Heart left ventricle (tissue), 16 donors: Measurements from ENCODE around the gene PLIN5. TPM values are rescaled to one million over a fixed set of nuclear protein-coding genes. Genes with fewer than 3 reads are reported as not detected.

ENCODE experiments used
- ATAC-seq, 4 donors: fragments of 200-7000 bp; cut with Tn5 transposase; one replicate each; pipeline ENCODE4 v1.9.1; 2020 to 2022; ENCODE audit warnings: moderate library complexity in 4 of 4, mild to moderate bottlenecking in 3 of 4, moderate number of reproducible peaks in 1 of 4
- DNase-seq, 5 donors: peaks; one replicate each; pipeline ENCODE4 v3.0.0-alpha.2; 2020
- H3K27ac ChIP-seq, 12 donors: fragments of 200-600 bp; sonication (generic) in 4 of 12; one replicate each; pipeline versions ENCODE4 v1.5.0 to v1.8.0; 2016 to 2022; ENCODE audit warnings: mild to moderate bottlenecking in 2 of 12
- H3K27me3 ChIP-seq, 9 donors: fragments of 200-600 bp; sonication (generic) in 2 of 9; one replicate each; pipeline versions ENCODE4 v1.5.1 to v1.8.0; 2016 to 2022; ENCODE audit warnings: mild to moderate bottlenecking in 3 of 9
- H3K36me3 ChIP-seq, 9 donors: fragments of 200-600 bp; sonication (generic) in 2 of 9; one replicate each; pipeline versions ENCODE4 v1.5.0 to v1.8.0; 2018 to 2022; ENCODE audit warnings: mild to moderate bottlenecking in 2 of 9
- H3K4me1 ChIP-seq, 12 donors: fragments of 200-600 bp; sonication (generic) in 4 of 12; one replicate each; pipeline versions ENCODE4 v1.5.0 to v1.8.0; 2016 to 2022; ENCODE audit warnings: mild to moderate bottlenecking in 3 of 12
- H3K4me3 ChIP-seq, 12 donors: fragments of 200-600 bp; sonication (generic) in 4 of 12; one replicate each; pipeline versions ENCODE4 v1.5.0 to v1.8.0; 2017 to 2022; ENCODE audit warnings: mild to moderate bottlenecking in 9 of 12, moderate library complexity in 4 of 12
- H3K9me3 ChIP-seq, 12 donors: fragments of 200-600 bp; sonication (generic) in 4 of 12; one replicate each; pipeline versions ENCODE4 v1.5.0 to v1.8.0; 2016 to 2022; ENCODE audit warnings: mild to moderate bottlenecking in 1 of 12
- CTCF ChIP-seq, 12 donors: fragments of 200-600 bp; sonication (generic) in 4 of 12; IDR thresholded peaks; one replicate each; pipeline versions ENCODE4 v1.5.0 to v1.8.0; 2018 to 2022; ENCODE audit warnings: antibody characterized with exemption in 12 of 12, mild to moderate bottlenecking in 5 of 12
- POLR2A ChIP-seq, 2 donors: fragments of 450-650 bp; IDR thresholded peaks; one replicate each; pipeline ENCODE4 v1.6.1; 2017; ENCODE audit warnings: antibody characterized with exemption in 2 of 2, mild to moderate bottlenecking in 2 of 2, moderate library complexity in 2 of 2
- WGBS, 4 donors: extraction: QIAGEN DNeasy Blood & Tissue Kit in 2 of 4; methylation state at CpG; one replicate each; pipeline versions ENCODE4 v1.1.5 to v1.1.7; 2013 to 2018; 5-methylcytosine and 5-hydroxymethylcytosine counted together
- intact Hi-C, 10 donors: fragments of 100-400 bp; cut with DNase I; formaldehyde crosslinking; loops; one replicate each; pipeline versions ENCODE4 v1.11.1 to v1.14.2; 2022
- polyA plus RNA-seq, 2 donors: library from polyadenylated mRNA; stranded (reverse); fragments of 200-250 nt; gene quantifications; one replicate each; pipeline ENCODE4 v1.2.3, GENCODE V29; 2013
- total RNA-seq, 9 donors: library from RNA; depleted of rRNA in 2 of 9; stranded (reverse); fragments of >200 nt in 2 of 9; fragmentation: NEBNext Ultra II Directional in 3 of 9; extraction: Animal tissue kit (Norgen Biotek cat#: 25700) in 3 of 9; gene quantifications; one replicate each; pipeline versions ENCODE4 v1.1.0 to v1.2.4, GENCODE V29; 2016 to 2023
- donor health status: ischemic (EF 13 %, LVEDD 7.1; RV severe dilation, severe dysfunction).
- donor health status: healthy with polysubstance abuse.
- donor health status: DM: no; HTN: yes; CAD: no.
- donor health status: DM: no; HTN: no; CAD: no.
- donor health status: ischemic (EF 25% LVEDD 6.9; RV normal size, moderate dysfunction).
- donor health status: ischemic (EF 25% LVEDD 5.7; RV mildly dilated, moderate dysfunction).
- donor health status: healthy.
- donor health status: DM: yes; HTN: yes; CAD: no.
- donor health status: ischemic (EF 35%, LVEDD 5.7; RV mildly dilated, moderate dysfunction).
- donor health status: nonischemic (EF 11% LVEDD 7.7; RV severe dilation, severe dysfunction).
- donor health status: DM: yes; HTN: yes; CAD: no.
- donor health status: PGD.
- donor health status: ischemic (EF 29% LVEDD 5.4; RV normal size, mild dysfunction).
- donor health status: nonischemic (EF 23%, LVEDD 6.1; RV moderate dilation, normal function).

The PLIN5 gene
- total and polyA plus RNA-seq, 11 donors: 17.5 to 88.6 (median 42.7) TPM

DNA sequence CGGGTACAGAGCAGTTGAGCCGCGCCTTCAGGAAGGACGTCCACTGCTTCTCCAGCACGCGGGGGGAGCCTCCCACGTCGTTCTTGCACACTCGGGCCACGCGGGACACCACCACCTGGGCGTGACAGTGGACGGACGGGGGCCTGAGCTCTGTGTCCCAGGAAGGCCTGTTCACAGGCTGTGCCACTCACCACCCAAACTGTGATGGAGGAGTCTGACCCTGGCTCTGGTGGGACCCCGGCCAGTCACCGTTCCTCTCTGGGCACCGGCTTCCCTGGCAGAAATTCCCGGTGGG is 17.4 kb upstream of the PLIN5 start:
- no peak overlapping the region for H3K4me3 ChIP-seq
- H3K27me3 ChIP-seq: no peaks in the 10 kb centered on the region
- ATAC-seq (no peak), DNase-seq (no peak)
- H3K27ac ChIP-seq: no peak overlapping the region
- H3K4me1 ChIP-seq: peaks cover 0 to 7% (median 0%) of the 10 kb centered on the region in 12 donors
- peaks cover 0 to 47% (median 38%) of the 10 kb centered on the region in 9 donors for H3K36me3 ChIP-seq
- intact Hi-C loops: no loop called here
- TF ChIP-seq POLR2A (IDR thresholded peaks at IDR 0.05) (no peak), CTCF (IDR thresholded peaks at IDR 0.05) (no peak)
- 69 to 84% (median 83%) methylated on average over 9 to 18 of the region's 18 CpGs for WGBS, 4 donors
- no peaks in the 10 kb centered on the region for H3K9me3 ChIP-seq

DNA sequence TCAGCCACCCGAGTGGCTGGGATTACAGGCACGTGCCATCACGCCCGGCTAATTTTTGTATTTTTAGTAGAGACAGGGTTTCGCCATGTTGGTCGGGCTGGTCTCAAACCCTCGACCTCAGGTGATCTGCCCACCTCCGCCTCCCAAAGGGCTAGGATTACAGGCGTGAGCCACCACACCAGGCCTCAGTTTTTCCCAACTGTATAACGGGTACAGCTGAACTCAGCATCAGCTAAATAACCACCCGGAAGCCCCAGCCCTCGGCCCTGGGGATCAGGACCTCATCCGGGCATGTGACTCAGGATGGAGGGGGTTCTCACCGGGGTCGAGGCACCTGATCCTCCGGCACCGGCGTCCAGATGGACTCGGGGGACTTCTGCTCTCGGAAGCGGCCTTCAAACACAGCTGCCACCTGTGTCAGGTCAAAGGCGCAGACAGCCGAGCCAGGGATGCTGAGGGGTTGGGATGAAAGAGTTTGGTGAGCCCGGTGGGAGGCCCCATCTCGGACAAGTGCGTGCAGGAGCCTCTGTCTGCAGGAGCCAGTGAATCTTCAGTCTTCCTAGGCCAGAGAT is 15.5 kb upstream of the PLIN5 start:
- TF ChIP-seq POLR2A (IDR thresholded peaks at IDR 0.05): no peak
- no peak for TF ChIP-seq CTCF (IDR thresholded peaks at IDR 0.05)
- Histone ChIP-seq H3K4me1 (no peaks in the 10 kb centered on the region), H3K27ac (no peak overlapping the region), H3K36me3 (peaks cover 0 to 42% (median 35%) of the 10 kb centered on the region in 9 donors), H3K9me3 (no peaks in the 10 kb centered on the region), H3K4me3 (no peak overlapping the region), H3K27me3 (no peaks in the 10 kb centered on the region)
- intact Hi-C loops: no loop called here
- WGBS, 4 donors: 87 to 92% (median 91%) methylated on average over 23 to 26 of the region's 26 CpGs
- ATAC-seq: no peak
- DNase-seq: no peak

GRCh38 chr19:4550018-4550417 is 15.0 kb upstream of the PLIN5 start:
- Histone ChIP-seq H3K4me3 (no peak overlapping the region), H3K4me1 (no peaks in the 10 kb centered on the region), H3K27me3 (no peaks in the 10 kb centered on the region), H3K36me3 (peaks cover 0 to 39% (median 31%) of the 10 kb centered on the region in 9 donors), H3K9me3 (no peaks in the 10 kb centered on the region), H3K27ac (no peak overlapping the region)
- intact Hi-C loops: no loop called here
- DNase-seq (no peak), ATAC-seq (no peak)
- 94 to 96% (median 95%) methylated on average over 18 of the region's 18 CpGs for WGBS, 4 donors
- no peak for TF ChIP-seq POLR2A (IDR thresholded peaks at IDR 0.05)

- no peaks in the 10 kb centered on the region for H3K27me3 ChIP-seq
- peaks cover 0 to 41% (median 26%) of the 10 kb centered on the region in 9 donors for H3K36me3 ChIP-seq
- no peak for DNase-seq
- 76 to 90% (median 81%) methylated on average over 5 to 14 of the region's 14 CpGs for WGBS, 4 donors
- no peak overlapping the region for H3K4me3 ChIP-seq
- no peaks in the 10 kb centered on the region for H3K4me1 ChIP-seq
- TF ChIP-seq POLR2A (IDR thresholded peaks at IDR 0.05) (no peak), CTCF (IDR thresholded peaks at IDR 0.05) (no peak)
- no peak for ATAC-seq
- H3K27ac ChIP-seq: no peak overlapping the region
- intact Hi-C loops: no loop called here
- H3K9me3 ChIP-seq: no peaks in the 10 kb centered on the region
Observed at GRCh38 chr19:4548238-4548584, 13.2 kb upstream of the PLIN5 start.
